ENCODE data around the gene SLC34A1. TPM values are rescaled to one million over a fixed set of nuclear protein-coding genes. Genes with fewer than 3 reads are reported as not detected.

Gene SLC34A1
- total RNA-seq, 2 donors from 2014 or later: 0.31 to 0.40 TPM

Other genes with a start within 250 kb of the SLC34A1 start
- gene RAB24, start 80.7 kb upstream of the SLC34A1 start, total RNA-seq: 10 to 100 TPM in 1 of 2 donors, 1 to 10 TPM in 1; 8.8 to 17.6 TPM
- 10 to 100 TPM; 44.9 to 55.8 TPM for gene PRELID1, start 80.6 kb upstream of the SLC34A1 start, total RNA-seq
- gene MXD3, start 72.5 kb upstream of the SLC34A1 start, total RNA-seq: 10 to 100 TPM in 1 of 2 donors, 1 to 10 TPM in 1; 8.7 to 11.8 TPM
- 10 to 100 TPM; 75.5 to 89.8 TPM for gene LMAN2, start 32.8 kb upstream of the SLC34A1 start, total RNA-seq
- gene RGS14, start 26.5 kb upstream of the SLC34A1 start, total RNA-seq: 100 to 1,000 TPM in 1 of 2 donors, 10 to 100 TPM in 1; 76.7 to 110 TPM
- gene PFN3, start 16.2 kb downstream of the SLC34A1 start, total RNA-seq: not detected
- gene F12, start 25.1 kb downstream of the SLC34A1 start, total RNA-seq: 1 to 10 TPM in 1 of 2 donors, under 1 TPM in 1; 0.62 to 1.1 TPM
- 100 to 1,000 TPM; 178 to 232 TPM for gene GRK6, start 42.2 kb downstream of the SLC34A1 start, total RNA-seq
- 10 to 100 TPM; 32.0 to 40.1 TPM for gene PRR7, start 62.4 kb downstream of the SLC34A1 start, total RNA-seq
- gene DBN1, start 89.2 kb downstream of the SLC34A1 start, total RNA-seq: 1 to 10 TPM; 1.2 to 5.0 TPM
- 10 to 100 TPM in 1 of 2 donors, 1 to 10 TPM in 1; 6.8 to 16.2 TPM for gene PDLIM7, start 113.2 kb downstream of the SLC34A1 start, total RNA-seq
- 1 to 10 TPM; 5.1 to 8.0 TPM for gene DOK3, start 125.4 kb downstream of the SLC34A1 start, total RNA-seq
- 10 to 100 TPM; 58.6 to 66.9 TPM for gene DDX41, start 132.5 kb downstream of the SLC34A1 start, total RNA-seq
- gene FAM193B, start 170.1 kb downstream of the SLC34A1 start, total RNA-seq: 100 to 1,000 TPM; 143 to 167 TPM
- 10 to 100 TPM; 63.3 to 69.6 TPM for gene TMED9, start 207.8 kb downstream of the SLC34A1 start, total RNA-seq
- 10 to 100 TPM; 24.7 to 27.3 TPM for gene B4GALT7, start 215.7 kb downstream of the SLC34A1 start, total RNA-seq

Measured in T-helper 17 cell (primary cell).